DND-41 (cell line): ENCODE results near the gene SNTG2.

Experiments
- ATAC-seq: fragments of 200-7000 bp; cut with Tn5 transposase; 3 replicates; pipeline ENCODE4 v1.9.1; 2021; ENCODE audit warnings: low read depth; ENCODE audit not compliant: insufficient read depth
- DNase-seq: peaks from one replicate; pipeline ENCODE4 v3.0.0-alpha.2; 2020
- H2AFZ ChIP-seq: 2 replicates; pipeline ENCODE4 v1.6.0; 2012; ENCODE audit warnings: low read depth, low read length
- H3K27ac ChIP-seq: 2 replicates; pipeline ENCODE4 v1.5.1; 2012; ENCODE audit warnings: low read length, inconsistent platforms
- H3K27me3 ChIP-seq: fragments of 200-600 bp; sonication (generic); 2 replicates; pipeline ENCODE4 v1.6.0; 2012; ENCODE audit warnings: low read length, mild to moderate bottlenecking, inconsistent platforms; ENCODE audit not compliant: insufficient read depth, poor library complexity
- H3K36me3 ChIP-seq: 2 replicates; pipeline ENCODE4 v1.5.1; 2012; ENCODE audit warnings: low read length, inconsistent platforms; ENCODE audit not compliant: insufficient read depth
- H3K4me1 ChIP-seq: 2 replicates; pipeline ENCODE4 v1.5.1; 2012; ENCODE audit warnings: mild to moderate bottlenecking, low read length; ENCODE audit not compliant: insufficient read depth
- H3K4me2 ChIP-seq: 2 replicates; pipeline ENCODE4 v1.6.0; 2012; ENCODE audit warnings: mild to moderate bottlenecking, moderate library complexity, low read length, inconsistent platforms; ENCODE audit not compliant: insufficient read depth
- H3K4me3 ChIP-seq, 2 experiments: fragments of 200-600 bp in 1 of 2; shearing (Covaris generic) in 1 of 2; 2 replicates each; pipeline ENCODE4 v1.5.1; 2012 to 2016; ENCODE audit warnings: inconsistent platforms in 2 of 2, low read length in 2 of 2, mild to moderate bottlenecking in 2 of 2, low read depth in 1 of 2, moderate library complexity in 1 of 2
- H3K79me2 ChIP-seq: 2 replicates; pipeline ENCODE4 v1.6.0; 2012; ENCODE audit warnings: low read length, inconsistent platforms; ENCODE audit not compliant: insufficient read depth
- H3K9ac ChIP-seq: 2 replicates; pipeline ENCODE4 v1.6.0; 2012; ENCODE audit warnings: low read depth, mild to moderate bottlenecking, inconsistent platforms, low read length, moderate library complexity
- H3K9me3 ChIP-seq: 2 replicates; pipeline ENCODE4 v1.5.1; 2012; ENCODE audit warnings: low read length, moderate library complexity, mild to moderate bottlenecking, inconsistent platforms; ENCODE audit not compliant: insufficient read depth, severe bottlenecking
- H4K20me1 ChIP-seq: 2 replicates; pipeline ENCODE4 v1.6.0; 2012; ENCODE audit warnings: low read length; ENCODE audit not compliant: insufficient read depth
- CTCF ChIP-seq: IDR thresholded peaks from 2 replicates; pipeline ENCODE4 v1.5.1; 2012; ENCODE audit warnings: borderline replicate concordance, low read length, moderate library complexity, mild to moderate bottlenecking; ENCODE audit not compliant: poor library complexity, severe bottlenecking; ENCODE audit errors: extremely low read depth
- EZH2 ChIP-seq: IDR thresholded peaks from 3 replicates; pipeline ENCODE4 v1.6.1; 2012; ENCODE audit warnings: borderline replicate concordance, low read depth, mild to moderate bottlenecking, moderate library complexity, low read length, inconsistent platforms; ENCODE audit not compliant: severe bottlenecking

Gene SNTG2

GRCh38 chr2:1079873-1080799 is 129.5 kb downstream of the SNTG2 start:
- no peak overlapping the region for H2AFZ ChIP-seq
- peaks cover 3% of the 10 kb centered on the region; the same call in 1 of the 2 replicates for H4K20me1 ChIP-seq
- H3K9me3 ChIP-seq, result no peaks in the 10 kb centered on the region
- H3K36me3 ChIP-seq, result no peaks in the 10 kb centered on the region
- H3K79me2 ChIP-seq, result no peaks in the 10 kb centered on the region
- no peak overlapping the region for H3K27ac ChIP-seq
- no peak overlapping the region for H3K4me2 ChIP-seq
- no peaks in the 10 kb centered on the region for H3K27me3 ChIP-seq
- ATAC-seq (no peak), DNase-seq (no peak)
- H3K4me3 ChIP-seq, result no peak overlapping the region
- TF ChIP-seq EZH2 (no peak), CTCF (no peak)
- no peak overlapping the region for H3K9ac ChIP-seq
- H3K4me1 ChIP-seq, result no peaks in the 10 kb centered on the region

GRCh38 chr2:1081451-1082225 is 131.0 kb downstream of the SNTG2 start:
- no peaks in the 10 kb centered on the region for H3K4me1 ChIP-seq
- H3K27me3 ChIP-seq, result no peaks in the 10 kb centered on the region
- H3K79me2 ChIP-seq, result no peaks in the 10 kb centered on the region
- no peak for TF ChIP-seq CTCF
- no peak for TF ChIP-seq EZH2
- H3K36me3 ChIP-seq, result no peaks in the 10 kb centered on the region
- no peak for DNase-seq
- no peak overlapping the region for H2AFZ ChIP-seq
- H3K27ac ChIP-seq, result no peak overlapping the region
- peaks cover 3% of the 10 kb centered on the region; the same call in 1 of the 2 replicates for H4K20me1 ChIP-seq
- H3K4me3 ChIP-seq, result no peak overlapping the region
- H3K9me3 ChIP-seq, result no peaks in the 10 kb centered on the region
- H3K4me2 ChIP-seq, result no peak overlapping the region
- H3K9ac ChIP-seq, result no peak overlapping the region
- ATAC-seq, result no peak

GRCh38 chr2:1082456-1083205 is 132.0 kb downstream of the SNTG2 start:
- H3K4me2 ChIP-seq, result no peak overlapping the region

More at GRCh38 chr2:1082456-1083205, 132.0 kb downstream of the SNTG2 start:
- Histone ChIP-seq H4K20me1 (peaks cover 3% of the 10 kb centered on the region; the same call in 1 of the 2 replicates), H3K36me3 (no peaks in the 10 kb centered on the region), H3K4me1 (no peaks in the 10 kb centered on the region), H3K79me2 (no peaks in the 10 kb centered on the region), H3K9me3 (no peaks in the 10 kb centered on the region), H3K9ac (no peak overlapping the region), H3K27ac (no peak overlapping the region), H2AFZ (no peak overlapping the region), H3K27me3 (no peaks in the 10 kb centered on the region), H3K4me3 (no peak overlapping the region)
- ATAC-seq (no peak), DNase-seq (no peak)
- TF ChIP-seq CTCF (no peak), EZH2 (no peak)
